ENCODE measurements around the gene TMEM175. TPM values are rescaled to one million over a fixed set of nuclear protein-coding genes. Genes with fewer than 3 reads are reported as not detected.
A peak's percentile ranks its signal among the peaks of the same experiment; 100 is the strongest.
"Not testable (repeated sequence)": the region's sequence is repeated elsewhere in the genome, so short reads cannot be mapped to it uniquely, and the experiment has no call there.

The TMEM175 gene
- total and polyA plus RNA-seq, 4 donors = 23.7 to 43.7 (median 27.4) TPM

DNA sequence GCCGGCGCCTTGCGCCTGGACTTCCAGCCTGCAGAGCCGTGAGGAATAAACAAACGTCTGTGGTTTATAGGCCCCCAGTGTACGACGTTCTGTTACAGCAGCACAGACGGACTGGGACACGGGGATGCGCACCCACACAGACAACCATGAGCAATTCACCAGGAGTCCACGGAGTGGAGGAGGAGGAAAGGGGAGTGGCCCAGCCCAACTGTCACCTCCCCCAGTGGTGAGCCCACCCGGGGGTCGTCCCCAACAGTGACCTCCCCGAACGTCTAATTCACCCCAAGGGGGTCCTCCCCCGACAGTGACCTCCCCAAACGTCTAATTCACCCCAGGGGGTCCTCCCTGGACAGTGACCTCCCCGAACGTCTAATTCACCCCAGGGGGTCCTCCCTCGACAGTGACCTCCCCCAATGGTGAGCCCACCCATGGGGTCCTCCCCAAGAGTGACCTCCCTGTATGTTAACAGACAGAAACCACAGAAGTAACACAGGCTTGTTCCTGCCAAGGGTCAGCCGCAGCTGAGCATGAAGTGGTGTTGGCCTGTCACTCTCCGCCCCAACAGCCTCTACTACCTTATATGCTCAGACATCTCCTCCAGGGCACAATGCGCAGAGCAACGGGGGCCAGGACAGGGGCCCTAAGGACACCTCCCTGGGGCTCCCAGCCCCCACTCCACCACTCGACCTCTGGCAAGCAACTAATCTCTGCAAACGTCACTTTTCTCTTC is 6.3 kb upstream of the TMEM175 start:
- ATAC-seq (ENCODE audit: insufficient read depth, low FRiP score) = no peak
- Histone ChIP-seq H3K36me3 (ENCODE audit: control insufficient read depth in 4 of 4, insufficient read depth in 4 of 4, low read length in 4 of 4) (peaks cover 0 to 7% (median 0%) of the 10 kb centered on the region in 4 donors), H3K27ac (ENCODE audit: low read depth in 1 of 2, low read length in 1 of 2) (no peak overlapping the region), H3K9me3 (ENCODE audit: control insufficient read depth in 4 of 4, insufficient read depth in 3 of 4, low read length in 3 of 4) (no peaks in the 10 kb centered on the region), H3K4me3 (no peak overlapping the region), H3K4me1 (ENCODE audit: control insufficient read depth in 5 of 5, insufficient read depth in 5 of 5, low read length in 5 of 5) (peaks cover 4 to 19% (median 4%) of the 10 kb centered on the region in 5 donors), H3K9ac (ENCODE audit: insufficient read depth in 1 of 2, low read length in 2 of 2) (no peak overlapping the region), H3K27me3 (ENCODE audit: control insufficient read depth in 3 of 3, insufficient read depth in 3 of 3, low read length in 2 of 3) (no peaks in the 10 kb centered on the region)
- no peak for DNase-seq
- 86 to 93% methylated on average over 26 of the region's 26 CpGs for WGBS, 2 donors
- TF ChIP-seq, protein P1, sequence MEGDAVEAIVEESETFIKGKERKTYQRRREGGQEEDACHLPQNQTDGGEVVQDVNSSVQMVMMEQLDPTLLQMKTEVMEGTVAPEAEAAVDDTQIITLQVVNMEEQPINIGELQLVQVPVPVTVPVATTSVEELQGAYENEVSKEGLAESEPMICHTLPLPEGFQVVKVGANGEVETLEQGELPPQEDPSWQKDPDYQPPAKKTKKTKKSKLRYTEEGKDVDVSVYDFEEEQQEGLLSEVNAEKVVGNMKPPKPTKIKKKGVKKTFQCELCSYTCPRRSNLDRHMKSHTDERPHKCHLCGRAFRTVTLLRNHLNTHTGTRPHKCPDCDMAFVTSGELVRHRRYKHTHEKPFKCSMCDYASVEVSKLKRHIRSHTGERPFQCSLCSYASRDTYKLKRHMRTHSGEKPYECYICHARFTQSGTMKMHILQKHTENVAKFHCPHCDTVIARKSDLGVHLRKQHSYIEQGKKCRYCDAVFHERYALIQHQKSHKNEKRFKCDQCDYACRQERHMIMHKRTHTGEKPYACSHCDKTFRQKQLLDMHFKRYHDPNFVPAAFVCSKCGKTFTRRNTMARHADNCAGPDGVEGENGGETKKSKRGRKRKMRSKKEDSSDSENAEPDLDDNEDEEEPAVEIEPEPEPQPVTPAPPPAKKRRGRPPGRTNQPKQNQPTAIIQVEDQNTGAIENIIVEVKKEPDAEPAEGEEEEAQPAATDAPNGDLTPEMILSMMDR (IDR thresholded peaks at IDR 0.05; ENCODE audit: control extremely low read depth, extremely low read depth) = no peak

DNA sequence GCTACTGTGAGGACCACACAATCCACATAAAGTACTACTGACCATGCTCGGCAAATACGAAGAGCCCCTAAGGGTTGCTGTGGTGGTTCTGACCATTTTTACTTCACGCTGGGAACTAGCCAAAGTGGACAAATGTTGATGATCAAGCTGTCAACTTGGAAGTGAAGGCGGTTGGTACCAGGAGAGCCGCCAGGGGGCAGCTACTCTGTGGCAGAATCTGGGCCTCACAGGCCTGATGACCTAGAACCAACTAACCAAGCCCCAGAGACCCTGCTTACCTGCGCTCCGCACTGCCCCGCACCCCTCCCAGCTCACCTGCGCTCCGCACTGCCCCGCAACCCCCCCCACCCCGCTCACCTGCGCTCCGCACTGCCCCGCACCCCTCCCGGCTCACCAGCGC is 5.7 kb upstream of the TMEM175 start:
- Histone ChIP-seq H3K36me3 (ENCODE audit: control insufficient read depth in 4 of 4, insufficient read depth in 4 of 4, low read length in 4 of 4) (peaks cover 0 to 7% (median 0%) of the 10 kb centered on the region in 4 donors), H3K27me3 (ENCODE audit: control insufficient read depth in 3 of 3, insufficient read depth in 3 of 3, low read length in 2 of 3) (no peaks in the 10 kb centered on the region), H3K4me1 (ENCODE audit: control insufficient read depth in 5 of 5, insufficient read depth in 5 of 5, low read length in 5 of 5) (peaks cover 5 to 19% (median 9%) of the 10 kb centered on the region in 5 donors), H3K27ac (ENCODE audit: low read depth in 1 of 2, low read length in 1 of 2) (no peak overlapping the region), H3K9ac (ENCODE audit: insufficient read depth in 1 of 2, low read length in 2 of 2) (no peak overlapping the region), H3K9me3 (ENCODE audit: control insufficient read depth in 4 of 4, insufficient read depth in 3 of 4, low read length in 3 of 4) (no peaks in the 10 kb centered on the region), H3K4me3 (no peak overlapping the region)
- TF ChIP-seq, protein P1 (IDR thresholded peaks at IDR 0.05; ENCODE audit: control extremely low read depth, extremely low read depth) = no peak
- no peak for DNase-seq
- WGBS, 2 donors = 89 to 90% methylated on average over 16 to 17 of the region's 17 CpGs
- ATAC-seq (ENCODE audit: insufficient read depth, low FRiP score) = no peak

DNA sequence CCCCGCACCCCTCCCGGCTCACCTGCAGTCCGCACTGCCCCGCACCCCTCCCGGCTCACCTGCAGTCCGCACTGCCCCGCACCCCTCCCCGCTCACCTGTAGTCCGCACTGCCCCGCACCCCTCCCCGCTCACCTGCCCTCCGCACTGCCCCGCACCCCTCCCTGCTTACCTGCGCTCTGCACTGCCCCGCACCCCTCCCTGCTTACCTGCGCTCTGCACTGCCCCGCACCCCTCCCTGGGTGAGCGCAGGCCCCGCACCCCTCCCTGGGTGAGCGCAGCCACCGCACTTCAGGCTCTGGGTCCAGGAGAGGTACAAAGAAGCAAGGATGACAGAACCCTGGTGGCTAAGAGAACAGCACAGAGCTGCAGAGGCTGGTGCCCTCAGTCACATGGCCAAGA is 4.7 kb upstream of the TMEM175 start:
- H3K4me3 ChIP-seq; H3K27ac ChIP-seq (ENCODE audit: low read depth in 1 of 2, low read length in 1 of 2); H3K9me3 ChIP-seq (ENCODE audit: control insufficient read depth in 4 of 4, insufficient read depth in 3 of 4, low read length in 3 of 4); H3K27me3 ChIP-seq (ENCODE audit: control insufficient read depth in 3 of 3, insufficient read depth in 3 of 3, low read length in 2 of 3); H3K36me3 ChIP-seq (ENCODE audit: control insufficient read depth in 4 of 4, insufficient read depth in 4 of 4, low read length in 4 of 4); H3K9ac ChIP-seq (ENCODE audit: insufficient read depth in 1 of 2, low read length in 2 of 2); ATAC-seq (ENCODE audit: insufficient read depth, low FRiP score): not testable (repeated sequence)
- 98% methylated on average over 21 of the region's 21 CpGs for WGBS, 2 donors
- peak in 1 of 3 donors; percentile 8 for DNase-seq
- peaks cover 5 to 19% (median 9%) of the 10 kb centered on the region in 5 donors for H3K4me1 ChIP-seq (ENCODE audit: control insufficient read depth in 5 of 5, insufficient read depth in 5 of 5, low read length in 5 of 5)

DNA sequence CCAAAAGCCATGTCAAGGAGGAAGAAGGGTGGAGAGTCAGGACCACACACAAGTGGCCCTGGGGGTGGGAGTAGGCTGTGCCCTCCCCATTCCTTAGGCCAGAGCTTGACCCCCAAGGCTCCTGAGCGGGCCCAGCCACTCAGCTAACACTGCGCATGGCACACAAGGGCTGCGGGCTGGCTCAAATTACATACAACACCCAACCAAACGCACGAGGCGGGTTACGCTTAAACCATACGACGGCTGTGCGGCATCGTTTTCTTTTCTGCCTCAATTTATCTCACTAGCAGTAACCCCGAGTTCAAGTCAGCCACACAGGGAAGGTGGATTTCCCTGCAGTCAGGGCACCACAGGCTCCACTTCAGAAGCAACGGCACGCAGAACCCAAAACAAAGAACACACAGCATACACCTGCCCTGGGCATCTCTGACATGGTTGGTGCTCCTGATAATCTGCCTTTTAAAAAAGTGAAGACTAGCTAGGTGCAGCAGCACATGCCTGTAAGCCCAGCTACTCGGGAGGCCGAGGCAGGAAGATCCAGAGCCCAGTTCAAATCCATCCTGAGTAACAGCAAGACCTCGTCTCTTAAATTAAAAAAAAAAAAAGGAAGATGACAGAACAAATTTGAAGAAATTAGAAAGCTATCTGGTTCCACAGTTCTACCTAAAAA is 3.0 kb upstream of the TMEM175 start:
- H3K4me3 ChIP-seq = no peak overlapping the region
- H3K4me1 ChIP-seq (ENCODE audit: control insufficient read depth in 5 of 5, insufficient read depth in 5 of 5, low read length in 5 of 5) = peaks cover 5 to 22% (median 10%) of the 10 kb centered on the region in 5 donors
- H3K27me3 ChIP-seq (ENCODE audit: control insufficient read depth in 3 of 3, insufficient read depth in 3 of 3, low read length in 2 of 3) = no peaks in the 10 kb centered on the region
- H3K27ac ChIP-seq (ENCODE audit: low read depth in 1 of 2, low read length in 1 of 2) = no peak overlapping the region
- WGBS, 2 donors = 94 to 95% methylated on average over 17 of the region's 17 CpGs
- H3K9ac ChIP-seq (ENCODE audit: insufficient read depth in 1 of 2, low read length in 2 of 2) = no peak overlapping the region
- H3K36me3 ChIP-seq (ENCODE audit: control insufficient read depth in 4 of 4, insufficient read depth in 4 of 4, low read length in 4 of 4) = peaks cover 0 to 5% (median 2%) of the 10 kb centered on the region in 4 donors
- no peaks in the 10 kb centered on the region for H3K9me3 ChIP-seq (ENCODE audit: control insufficient read depth in 4 of 4, insufficient read depth in 3 of 4, low read length in 3 of 4)
- TF ChIP-seq, protein P1 (IDR thresholded peaks at IDR 0.05; ENCODE audit: control extremely low read depth, extremely low read depth) = no peak
- DNase-seq (no peak), ATAC-seq (ENCODE audit: insufficient read depth, low FRiP score) (no peak)
